Left renal pelvis (tissue), 4 donors: Measurements from ENCODE around the gene OR7G1. TPM values are rescaled to one million over a fixed set of nuclear protein-coding genes. Genes with fewer than 3 reads are reported as not detected.
"Not testable (repeated sequence)": the region's sequence is repeated elsewhere in the genome, so short reads cannot be mapped to it uniquely, and the experiment has no call there.

ENCODE experiments used
- DNase-seq, 4 donors: peaks; one replicate each; pipeline ENCODE4 v3.0.0-alpha.2; 2013; ENCODE audit warnings: low read depth in 4 of 4, low spot score in 3 of 4
- polyA plus RNA-seq, 4 donors: library from polyadenylated mRNA; unstranded; fragments of 120-200 nt; gene quantifications; one replicate each; pipeline ENCODE4 v1.2.1, GENCODE V29; 2013; ENCODE audit not compliant: insufficient read length in 4 of 4

The OR7G1 gene
- polyA plus RNA-seq, 4 donors, result not detected

DNA sequence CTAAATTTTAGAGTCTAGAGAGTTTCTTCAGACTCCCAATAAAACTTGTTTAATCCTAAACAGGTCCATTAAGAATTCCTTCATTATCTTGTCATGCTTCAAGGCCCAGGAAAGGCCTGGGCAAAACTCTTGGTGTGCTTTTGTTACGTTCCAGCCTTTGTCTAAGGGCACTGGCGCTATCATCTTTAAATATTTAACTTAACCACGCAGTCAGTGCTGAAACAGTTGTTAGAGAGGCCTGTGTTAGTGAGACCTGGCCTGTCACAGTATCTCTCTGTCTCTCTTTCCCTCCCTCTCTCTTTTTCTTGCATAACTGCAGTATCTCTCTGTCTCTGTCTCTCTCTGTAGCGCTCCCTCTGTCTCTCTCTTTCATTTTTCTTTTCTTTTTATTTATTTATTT lies 36.9 kb downstream of the OR7G1 start:
- DNase-seq, result no peak

- no peak for DNase-seq
Observed at GRCh38 chr19:9076901-9077300, 38.7 kb downstream of the OR7G1 start.

DNA sequence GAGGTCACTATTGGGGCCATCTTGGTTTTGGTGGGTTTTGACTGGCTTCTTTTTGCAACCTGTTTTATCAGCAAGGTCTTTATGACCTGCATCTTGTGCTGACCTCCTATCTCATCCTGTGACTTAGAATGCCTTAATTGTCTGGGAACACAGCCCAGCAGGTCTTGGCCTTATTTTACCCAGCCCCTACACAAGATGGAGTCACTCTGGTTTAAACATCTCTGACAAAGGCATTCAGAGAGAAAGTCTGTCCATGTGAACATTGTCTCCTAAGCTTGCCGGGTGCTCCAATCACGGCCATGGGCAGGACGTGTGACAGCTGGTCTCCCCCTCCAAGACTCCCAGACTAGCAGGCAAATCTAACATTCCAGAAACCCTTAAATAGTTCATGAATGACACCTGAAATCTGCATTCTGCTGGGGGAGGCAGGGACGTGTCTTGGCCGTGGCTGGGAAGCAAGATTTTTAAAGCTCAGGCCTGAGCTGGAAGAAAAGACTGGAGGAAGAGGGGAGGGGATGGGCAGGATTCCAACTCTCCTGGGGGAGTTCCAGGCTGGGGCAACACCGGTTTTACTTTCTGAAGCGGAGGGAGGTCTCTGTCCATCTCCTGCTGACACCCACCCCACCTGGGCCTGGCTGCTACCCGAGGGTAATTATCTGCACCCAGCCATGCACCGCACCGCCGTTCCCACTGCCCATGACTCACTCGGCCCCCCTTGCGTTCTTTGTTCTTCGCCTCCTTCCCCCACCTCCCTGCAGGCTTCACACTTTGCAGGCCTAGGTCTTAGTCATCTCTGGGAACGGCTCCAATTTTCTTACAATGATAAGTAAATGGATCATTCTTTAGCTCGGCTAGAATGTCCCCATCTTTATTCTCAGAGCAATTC lies 40.3 kb downstream of the OR7G1 start:
- DNase-seq, result peak in 3 of 4 donors; percentile 55 to 74 (median 62)

DNA sequence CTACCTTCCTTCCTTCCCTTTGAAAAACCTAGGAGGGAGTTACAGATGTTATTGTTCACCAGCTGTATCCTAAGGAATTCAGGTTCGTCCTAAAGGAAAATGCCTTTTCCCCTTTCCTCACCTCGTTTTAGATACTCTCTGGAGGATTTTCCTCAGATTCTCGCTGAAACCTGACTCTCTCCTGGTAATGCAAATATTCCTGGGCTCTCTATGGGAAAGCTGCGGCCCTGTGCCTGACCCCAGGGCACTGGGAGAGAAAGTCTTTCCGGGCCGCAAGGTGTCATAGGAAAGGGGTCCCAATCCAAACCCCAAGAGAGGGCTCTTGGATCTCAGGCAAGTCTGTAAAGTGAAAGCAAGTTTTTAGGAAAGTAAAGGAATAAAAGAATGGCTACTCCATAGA lies 41.8 kb downstream of the OR7G1 start:
- no peak for DNase-seq

- not testable (repeated sequence) for DNase-seq
Observed at GRCh38 chr19:9071720-9072119, 43.8 kb downstream of the OR7G1 start.

GRCh38 chr19:9070066-9070465 lies 45.5 kb downstream of the OR7G1 start:
- no peak for DNase-seq

DNA sequence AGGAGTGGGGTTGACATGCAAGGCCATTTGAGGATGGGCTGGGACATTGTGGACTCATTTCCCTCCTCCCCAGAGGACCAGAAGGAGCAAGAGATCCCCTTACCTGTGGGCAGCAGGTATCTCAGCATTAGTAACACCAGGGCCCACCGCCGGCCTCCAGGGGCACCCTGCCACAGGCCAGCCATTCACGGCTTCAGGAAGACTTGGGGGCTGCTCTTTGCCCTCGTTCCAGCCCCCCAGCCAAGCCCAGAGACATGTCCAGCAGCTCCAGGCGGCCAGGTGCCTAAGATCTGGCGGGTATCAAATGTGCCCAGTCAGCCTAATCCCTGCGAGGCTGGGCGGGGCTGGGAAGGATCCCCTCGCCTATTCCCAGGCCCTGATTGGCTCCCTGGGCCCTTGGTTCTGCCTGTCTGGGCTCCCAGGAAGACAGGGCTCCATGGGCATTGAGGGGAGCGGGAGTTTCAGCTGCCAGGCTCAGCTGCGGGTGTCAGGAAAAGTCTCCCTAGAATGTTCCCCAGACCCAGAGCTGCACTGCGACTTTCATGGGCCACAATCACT lies 50.0 kb downstream of the OR7G1 start:
- no peak for DNase-seq

Other genes starting within 250 kb of the OR7G1 start
- gene MUC16, start 105.4 kb downstream of the OR7G1 start, polyA plus RNA-seq, result under 1 TPM; 0.14 to 0.22 (median 0.17) TPM
- under 1 TPM in 3 of 4 donors, not detected in 1; 0.05 to 0.09 (median 0.07) TPM for gene OR1M1, start 28.7 kb downstream of the OR7G1 start, polyA plus RNA-seq
- gene OR7G2, start 8.3 kb downstream of the OR7G1 start, polyA plus RNA-seq, result under 1 TPM in 1 of 4 donors, not detected in 3; 0.05 TPM
- not detected for gene OR7G3, start 11.2 kb upstream of the OR7G1 start, polyA plus RNA-seq
- gene ZNF317, start 24.6 kb upstream of the OR7G1 start, polyA plus RNA-seq, result 10 to 100 TPM; 27.4 to 40.8 (median 38.1) TPM
- gene OR7D2, start 63.2 kb upstream of the OR7G1 start, polyA plus RNA-seq, result under 1 TPM; 0.05 to 0.13 (median 0.09) TPM
- under 1 TPM in 3 of 4 donors, not detected in 1; 0.03 to 0.04 (median 0.03) TPM for gene OR7D4, start 103.8 kb upstream of the OR7G1 start, polyA plus RNA-seq
- not detected for gene OR7E24, start 135.2 kb upstream of the OR7G1 start, polyA plus RNA-seq
- 1 to 10 TPM; 6.3 to 7.5 (median 7.0) TPM for gene ZNF699, start 194.1 kb upstream of the OR7G1 start, polyA plus RNA-seq
- gene ZNF559, start 208.4 kb upstream of the OR7G1 start, polyA plus RNA-seq, result 10 to 100 TPM; 60.9 to 72.3 (median 70.1) TPM
- gene ZNF177, start 247.2 kb upstream of the OR7G1 start, polyA plus RNA-seq, result 10 to 100 TPM; 10.9 to 12.6 (median 11.2) TPM